ENCODE measurements around the gene USP9X.
A peak's percentile ranks its signal among the peaks of the same experiment; 100 is the strongest.
"Not testable (repeated sequence)": the region's sequence is repeated elsewhere in the genome, so short reads cannot be mapped to it uniquely, and the experiment has no call there.

USP9X gene

GRCh38 chrX:41282307-41282706 lies 197.1 kb downstream of the USP9X start (continued):
- TF ChIP-seq AEBP2 (tag by site-specific recombination; IDR thresholded peaks at IDR 0.05; ENCODE audit: borderline replicate concordance), result 0 out of 2 replicates have a peak, but pooled peaks have one; percentile 15
- peak; percentile 80; the same call in 1 of the 2 replicates for TF ChIP-seq ZNF791 (tag by site-specific recombination; IDR thresholded peaks at IDR 0.05)
- peak; percentile 61 for TF ChIP-seq ZNF529 (tag by site-specific recombination; IDR thresholded peaks at IDR 0.05; ENCODE audit: insufficient replicate concordance)
- TF ChIP-seq ZNF530 (tag by site-specific recombination; IDR thresholded peaks at IDR 0.05; ENCODE audit: low read depth), result 0 out of 2 replicates have a peak, but pooled peaks have one; percentile 54
- TF ChIP-seq ZNF266 (tag by site-specific recombination; IDR thresholded peaks at IDR 0.05; ENCODE audit: low read depth), result peak; percentile 96
- peak; percentile 85 for TF ChIP-seq REST (tag by site-specific recombination; IDR thresholded peaks at IDR 0.05)
- TF ChIP-seq ZFP37 (tag by site-specific recombination; IDR thresholded peaks at IDR 0.05), result peak; percentile 82; the same call in 1 of the 2 replicates
- TF ChIP-seq ZNF19 (tag by site-specific recombination; IDR thresholded peaks at IDR 0.05; ENCODE audit: low read depth), result peak; percentile 95
- TF ChIP-seq ZXDB (tag by site-specific recombination; IDR thresholded peaks at IDR 0.05), result peak; percentile 78
- TF ChIP-seq ZNF433 (tag by site-specific recombination; IDR thresholded peaks at IDR 0.05; ENCODE audit: low read depth), result peak; percentile 87
- TF ChIP-seq ZNF202 (tag by site-specific recombination; IDR thresholded peaks at IDR 0.05; ENCODE audit: borderline replicate concordance), result peak; percentile 98
- TF ChIP-seq ZNF146 (tag by site-specific recombination; IDR thresholded peaks at IDR 0.05), result 0 out of 2 replicates have a peak, but pooled peaks have one; percentile 32
- TF ChIP-seq ZNF560 (tag by site-specific recombination; IDR thresholded peaks at IDR 0.05; ENCODE audit: borderline replicate concordance), result peak; percentile 87
- peak; percentile 55; the same call in 1 of the 2 replicates for TF ChIP-seq ZBTB21 (tag by site-specific recombination; IDR thresholded peaks at IDR 0.05)
- peak; percentile 72 for TF ChIP-seq ZNF629 (tag by site-specific recombination; IDR thresholded peaks at IDR 0.05)
- TF ChIP-seq ZNF501 (tag by site-specific recombination; IDR thresholded peaks at IDR 0.05), result peak; percentile 55; the same call in 1 of the 2 replicates
- TF ChIP-seq ZNF140 (tag by site-specific recombination; IDR thresholded peaks at IDR 0.05), result peak; percentile 95
- peak; percentile 70; the same call in 1 of the 2 replicates for TF ChIP-seq ZNF354C (tag by site-specific recombination; IDR thresholded peaks at IDR 0.05; ENCODE audit: borderline replicate concordance, low read depth)
- TF ChIP-seq ZNF514 (tag by site-specific recombination; IDR thresholded peaks at IDR 0.05), result peak; percentile 82; the same call in 1 of the 2 replicates
- peak; percentile 59; the same call in 1 of the 2 replicates for TF ChIP-seq ZNF121 (tag by site-specific recombination; IDR thresholded peaks at IDR 0.05)
- 0 out of 2 replicates have a peak, but pooled peaks have one; percentile 71 for TF ChIP-seq ZNF18 (tag by site-specific recombination; IDR thresholded peaks at IDR 0.05)
- peak; percentile 81 for TF ChIP-seq RBAK (tag by site-specific recombination; IDR thresholded peaks at IDR 0.05)
- peak; percentile 72; the same call in 1 of the 2 replicates for TF ChIP-seq GLI2 (tag by site-specific recombination; IDR thresholded peaks at IDR 0.05; ENCODE audit: borderline replicate concordance, low read depth)

GRCh38 chrX:41285928-41286327 lies 200.7 kb downstream of the USP9X start:
- H3K4me3 ChIP-seq (ENCODE audit: low read depth, low read length); H3K9me3 ChIP-seq (ENCODE audit: control insufficient read depth, insufficient read depth, low read depth, low read length); H3K4me1 ChIP-seq (ENCODE audit: control insufficient read depth, insufficient read depth, low read length); H3K36me3 ChIP-seq (ENCODE audit: control insufficient read depth in 2 of 2, insufficient read depth in 1 of 2, low read length in 2 of 2); H3K27ac ChIP-seq (ENCODE audit: extremely low read depth, low read depth, low read length); POLR2A ChIA-PET: not testable (repeated sequence)
- CTCF ChIA-PET, result interaction anchor here (0.5 to 1.2 kb wide), 4 partner anchors 9 to 334 kb away, joined by 3 to 4 read pairs (median 4); no protein-coding TSS in a partner anchor
